ENCODE results near the gene KCMF1. TPM values are rescaled to one million over a fixed set of nuclear protein-coding genes. Genes with fewer than 3 reads are reported as not detected.

Gene KCMF1
- total and polyA plus RNA-seq, 9 of the 15 experiments (the other 6 are each of a cell fraction or from before 2014, with no cell fraction given), result 6.8 to 88.2 (median 46.5) TPM

DNA sequence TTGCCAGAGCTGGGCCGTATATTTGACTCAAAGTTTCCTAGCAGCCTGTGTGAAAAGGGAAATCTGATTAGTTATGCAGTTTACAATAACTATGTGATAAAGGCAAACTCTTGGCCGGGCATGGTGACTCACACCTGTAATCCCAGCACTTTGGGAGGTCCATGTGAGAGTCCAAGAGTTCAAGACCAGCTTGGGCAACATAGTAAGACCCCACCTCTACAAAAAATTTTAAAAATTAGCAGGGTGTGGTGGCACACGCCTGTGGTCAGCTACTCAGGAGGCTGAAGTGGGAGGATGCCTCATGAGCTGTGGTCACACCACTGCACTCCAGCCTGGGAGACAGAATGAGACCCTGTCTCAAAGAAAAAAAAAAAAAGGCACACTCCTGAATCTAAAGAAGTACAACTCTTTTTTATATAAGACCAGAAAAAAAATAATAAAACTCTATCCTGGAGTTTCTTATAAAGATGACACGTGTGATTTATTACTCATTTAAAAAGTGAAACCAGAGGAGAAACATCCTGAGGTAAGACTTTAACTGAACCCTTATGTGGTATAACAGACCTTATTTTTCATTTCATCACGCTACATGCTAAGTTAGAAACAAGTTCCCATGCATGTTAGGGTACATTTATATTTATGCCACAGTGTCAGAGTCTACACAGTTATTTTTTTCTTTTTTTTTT is 32.6 kb upstream of the KCMF1 start (continued):
- TF ChIP-seq, protein P1, sequence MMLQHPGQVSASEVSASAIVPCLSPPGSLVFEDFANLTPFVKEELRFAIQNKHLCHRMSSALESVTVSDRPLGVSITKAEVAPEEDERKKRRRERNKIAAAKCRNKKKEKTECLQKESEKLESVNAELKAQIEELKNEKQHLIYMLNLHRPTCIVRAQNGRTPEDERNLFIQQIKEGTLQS (IDR thresholded peaks at IDR 0.05), result 0 out of 2 replicates have a peak, but pooled peaks have one; percentile 15
- TF ChIP-seq, protein P1 (CRISPR knock-in tag; conservative IDR thresholded peaks at IDR 0.05), result no peak
- TF ChIP-seq, protein P2, sequence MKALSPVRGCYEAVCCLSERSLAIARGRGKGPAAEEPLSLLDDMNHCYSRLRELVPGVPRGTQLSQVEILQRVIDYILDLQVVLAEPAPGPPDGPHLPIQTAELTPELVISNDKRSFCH (CRISPR knock-in tag; IDR thresholded peaks at IDR 0.05), result no peak
- TF ChIP-seq, protein P2 (tag; IDR thresholded peaks at IDR 0.05), result no peak
- TF ChIP-seq, protein P3, sequence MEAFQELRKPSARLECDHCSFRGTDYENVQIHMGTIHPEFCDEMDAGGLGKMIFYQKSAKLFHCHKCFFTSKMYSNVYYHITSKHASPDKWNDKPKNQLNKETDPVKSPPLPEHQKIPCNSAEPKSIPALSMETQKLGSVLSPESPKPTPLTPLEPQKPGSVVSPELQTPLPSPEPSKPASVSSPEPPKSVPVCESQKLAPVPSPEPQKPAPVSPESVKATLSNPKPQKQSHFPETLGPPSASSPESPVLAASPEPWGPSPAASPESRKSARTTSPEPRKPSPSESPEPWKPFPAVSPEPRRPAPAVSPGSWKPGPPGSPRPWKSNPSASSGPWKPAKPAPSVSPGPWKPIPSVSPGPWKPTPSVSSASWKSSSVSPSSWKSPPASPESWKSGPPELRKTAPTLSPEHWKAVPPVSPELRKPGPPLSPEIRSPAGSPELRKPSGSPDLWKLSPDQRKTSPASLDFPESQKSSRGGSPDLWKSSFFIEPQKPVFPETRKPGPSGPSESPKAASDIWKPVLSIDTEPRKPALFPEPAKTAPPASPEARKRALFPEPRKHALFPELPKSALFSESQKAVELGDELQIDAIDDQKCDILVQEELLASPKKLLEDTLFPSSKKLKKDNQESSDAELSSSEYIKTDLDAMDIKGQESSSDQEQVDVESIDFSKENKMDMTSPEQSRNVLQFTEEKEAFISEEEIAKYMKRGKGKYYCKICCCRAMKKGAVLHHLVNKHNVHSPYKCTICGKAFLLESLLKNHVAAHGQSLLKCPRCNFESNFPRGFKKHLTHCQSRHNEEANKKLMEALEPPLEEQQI (IDR thresholded peaks at IDR 0.05), result no peak
- TF ChIP-seq, protein P4, sequence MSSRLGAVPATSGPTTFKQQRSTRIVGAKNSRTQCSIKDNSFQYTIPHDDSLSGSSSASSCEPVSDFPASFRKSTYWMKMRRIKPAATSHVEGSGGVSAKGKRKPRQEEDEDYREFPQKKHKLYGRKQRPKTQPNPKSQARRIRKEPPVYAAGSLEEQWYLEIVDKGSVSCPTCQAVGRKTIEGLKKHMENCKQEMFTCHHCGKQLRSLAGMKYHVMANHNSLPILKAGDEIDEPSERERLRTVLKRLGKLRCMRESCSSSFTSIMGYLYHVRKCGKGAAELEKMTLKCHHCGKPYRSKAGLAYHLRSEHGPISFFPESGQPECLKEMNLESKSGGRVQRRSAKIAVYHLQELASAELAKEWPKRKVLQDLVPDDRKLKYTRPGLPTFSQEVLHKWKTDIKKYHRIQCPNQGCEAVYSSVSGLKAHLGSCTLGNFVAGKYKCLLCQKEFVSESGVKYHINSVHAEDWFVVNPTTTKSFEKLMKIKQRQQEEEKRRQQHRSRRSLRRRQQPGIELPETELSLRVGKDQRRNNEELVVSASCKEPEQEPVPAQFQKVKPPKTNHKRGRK (tag; IDR thresholded peaks at IDR 0.05), result no peak
- TF ChIP-seq BCL6 (CRISPR knock-in tag; IDR thresholded peaks at IDR 0.05) (no peak), MEIS2 (IDR thresholded peaks at IDR 0.05; ENCODE audit: partially characterized antibody) (peak; percentile 61), ZNF324 (CRISPR knock-in tag; IDR thresholded peaks at IDR 0.05) (no peak), PHF20 (IDR thresholded peaks at IDR 0.05; ENCODE audit: partially characterized antibody) (no peak), TCFL5 (CRISPR knock-in tag; conservative IDR thresholded peaks at IDR 0.05) (no peak), ADNP (tag; IDR thresholded peaks at IDR 0.05) (peak; percentile 46; the same call in 1 of the 2 replicates), PHB2 (IDR thresholded peaks at IDR 0.05; ENCODE audit: low read depth) (no peak)
- TF ChIP-seq, protein P5, sequence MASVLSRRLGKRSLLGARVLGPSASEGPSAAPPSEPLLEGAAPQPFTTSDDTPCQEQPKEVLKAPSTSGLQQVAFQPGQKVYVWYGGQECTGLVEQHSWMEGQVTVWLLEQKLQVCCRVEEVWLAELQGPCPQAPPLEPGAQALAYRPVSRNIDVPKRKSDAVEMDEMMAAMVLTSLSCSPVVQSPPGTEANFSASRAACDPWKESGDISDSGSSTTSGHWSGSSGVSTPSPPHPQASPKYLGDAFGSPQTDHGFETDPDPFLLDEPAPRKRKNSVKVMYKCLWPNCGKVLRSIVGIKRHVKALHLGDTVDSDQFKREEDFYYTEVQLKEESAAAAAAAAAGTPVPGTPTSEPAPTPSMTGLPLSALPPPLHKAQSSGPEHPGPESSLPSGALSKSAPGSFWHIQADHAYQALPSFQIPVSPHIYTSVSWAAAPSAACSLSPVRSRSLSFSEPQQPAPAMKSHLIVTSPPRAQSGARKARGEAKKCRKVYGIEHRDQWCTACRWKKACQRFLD (CRISPR knock-in tag; IDR thresholded peaks at IDR 0.05), result no peak
- TF ChIP-seq, protein P6, sequence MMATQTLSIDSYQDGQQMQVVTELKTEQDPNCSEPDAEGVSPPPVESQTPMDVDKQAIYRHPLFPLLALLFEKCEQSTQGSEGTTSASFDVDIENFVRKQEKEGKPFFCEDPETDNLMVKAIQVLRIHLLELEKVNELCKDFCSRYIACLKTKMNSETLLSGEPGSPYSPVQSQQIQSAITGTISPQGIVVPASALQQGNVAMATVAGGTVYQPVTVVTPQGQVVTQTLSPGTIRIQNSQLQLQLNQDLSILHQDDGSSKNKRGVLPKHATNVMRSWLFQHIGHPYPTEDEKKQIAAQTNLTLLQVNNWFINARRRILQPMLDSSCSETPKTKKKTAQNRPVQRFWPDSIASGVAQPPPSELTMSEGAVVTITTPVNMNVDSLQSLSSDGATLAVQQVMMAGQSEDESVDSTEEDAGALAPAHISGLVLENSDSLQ (IDR thresholded peaks at IDR 0.05), result peak; percentile 61
- TF ChIP-seq, protein P7, sequence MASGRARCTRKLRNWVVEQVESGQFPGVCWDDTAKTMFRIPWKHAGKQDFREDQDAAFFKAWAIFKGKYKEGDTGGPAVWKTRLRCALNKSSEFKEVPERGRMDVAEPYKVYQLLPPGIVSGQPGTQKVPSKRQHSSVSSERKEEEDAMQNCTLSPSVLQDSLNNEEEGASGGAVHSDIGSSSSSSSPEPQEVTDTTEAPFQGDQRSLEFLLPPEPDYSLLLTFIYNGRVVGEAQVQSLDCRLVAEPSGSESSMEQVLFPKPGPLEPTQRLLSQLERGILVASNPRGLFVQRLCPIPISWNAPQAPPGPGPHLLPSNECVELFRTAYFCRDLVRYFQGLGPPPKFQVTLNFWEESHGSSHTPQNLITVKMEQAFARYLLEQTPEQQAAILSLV (tag; IDR thresholded peaks at IDR 0.05), result no peak

All from K562 (cell line).